Measurements from ENCODE around the gene SCD. TPM values are rescaled to one million over a fixed set of nuclear protein-coding genes. Genes with fewer than 3 reads are reported as not detected.

SCD gene
- total and polyA plus RNA-seq, 2 of the 13 experiments (the other 11 are each of a cell fraction or from before 2014, with no cell fraction given), result 492 to 512 TPM

- TF ChIP-seq KAT7 (CRISPR knock-in tag; IDR thresholded peaks at IDR 0.05; ENCODE audit: borderline replicate concordance) (peak; percentile 22; the same call in 1 of the 2 replicates), NBN (conservative IDR thresholded peaks at IDR 0.05) (no peak), ATF4 (CRISPR knock-in tag; IDR thresholded peaks at IDR 0.05) (peak in 1 of 2 experiments; percentile 1; a peak in 1 of 4 replicates), ELK4 (CRISPR knock-in tag; IDR thresholded peaks at IDR 0.05; ENCODE audit: borderline replicate concordance) (no peak), HDAC1 (CRISPR knock-in tag; IDR thresholded peaks at IDR 0.05) (no peak), ZBTB7A (CRISPR knock-in tag; IDR thresholded peaks at IDR 0.05) (no peak), HBP1 (CRISPR knock-in tag; IDR thresholded peaks at IDR 0.05; ENCODE audit: low read depth) (peak; percentile 78), PAWR (CRISPR knock-in tag; IDR thresholded peaks at IDR 0.05; ENCODE audit: borderline replicate concordance) (no peak), TAF15 (IDR thresholded peaks at IDR 0.05; ENCODE audit: low read depth, low read length, poor library complexity, severe bottlenecking) (no peak), ZFX (CRISPR knock-in tag; IDR thresholded peaks at IDR 0.05; ENCODE audit: low read depth) (no peak), KLF6 (CRISPR knock-in tag; IDR thresholded peaks at IDR 0.05) (no peak), NCOR1 (IDR thresholded peaks at IDR 0.05; ENCODE audit: borderline replicate concordance, low read length) (no peak), SRSF4 (IDR thresholded peaks at IDR 0.05; ENCODE audit: low read depth, low read length, poor library complexity, severe bottlenecking) (no peak), TP53 (CRISPR knock-in tag; conservative IDR thresholded peaks at IDR 0.05) (no peak), PREB (CRISPR knock-in tag; IDR thresholded peaks at IDR 0.05) (no peak), CENPX (CRISPR knock-in tag; IDR thresholded peaks at IDR 0.05) (no peak), KDM5A (IDR thresholded peaks at IDR 0.05; ENCODE audit: borderline replicate concordance, low read length) (no peak), ZNF232 (CRISPR knock-in tag; IDR thresholded peaks at IDR 0.05; ENCODE audit: borderline replicate concordance) (no peak), NFIC (IDR thresholded peaks at IDR 0.05; ENCODE audit: low read length) (0 out of 2 replicates have a peak, but pooled peaks have one; percentile 66), RARA (CRISPR knock-in tag; IDR thresholded peaks at IDR 0.05) (no peak; the same call in 1 of the 2 replicates), FOXP1 (IDR thresholded peaks at IDR 0.05) (no peak), FOXP1 (CRISPR knock-in tag; IDR thresholded peaks at IDR 0.05) (no peak), ZNF598 (CRISPR knock-in tag; IDR thresholded peaks at IDR 0.05; ENCODE audit: borderline replicate concordance) (0 out of 2 replicates have a peak, but pooled peaks have one; percentile 4)
Measured at GRCh38 chr10:100374200-100374655, 27.2 kb downstream of the SCD start (continued).
